Measurements from ENCODE around the gene DOK4. TPM values are rescaled to one million over a fixed set of nuclear protein-coding genes. Genes with fewer than 3 reads are reported as not detected.

DOK4 gene
- total RNA-seq, 3 donors from 2014 or later (not counting 1 experiment from before 2014, with no cell fraction given), result 0.75 to 2.5 (median 1.5) TPM

DNA sequence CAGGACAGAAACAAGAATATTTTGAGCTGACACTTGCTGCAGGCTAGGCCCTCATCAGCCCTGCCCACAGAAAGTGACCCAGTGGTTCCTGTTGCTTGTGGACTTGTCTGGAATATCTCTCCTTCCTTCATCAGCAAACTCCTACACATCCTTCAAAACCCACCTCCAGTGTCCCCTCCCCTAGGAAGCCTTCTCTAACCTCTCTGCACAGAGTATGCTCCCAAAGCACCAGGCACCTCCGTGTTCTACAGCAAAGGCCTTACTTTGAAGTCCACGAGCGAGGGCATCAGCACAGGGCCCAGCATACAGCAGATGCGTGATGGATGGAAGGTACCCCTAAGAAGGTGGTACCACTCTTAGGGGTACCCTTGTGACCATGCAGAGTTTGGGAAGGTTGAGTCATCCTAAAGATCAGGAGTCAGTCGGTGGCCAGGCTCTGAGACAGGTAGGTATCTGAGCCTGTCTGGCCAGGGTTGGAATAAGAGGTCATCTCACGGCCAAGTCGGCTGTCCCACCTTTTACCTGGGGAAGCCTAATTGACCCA lies 48.1 kb upstream of the DOK4 start:
- DNase-seq (peak in 1 of 2 donors; percentile 40), ATAC-seq (no peak)
- H3K36me3 Mint-ChIP-seq, result no peaks in the 10 kb centered on the region
- peak overlapping the region; percentile 57 for H3K4me3 Mint-ChIP-seq
- Histone ChIP-seq H3K4me3 (ENCODE audit: low read length) (no peak overlapping the region), H3K36me3 (ENCODE audit: control insufficient read depth, insufficient read depth, low read length) (no peaks in the 10 kb centered on the region), H3K4me1 (ENCODE audit: control insufficient read depth, insufficient read depth, low read length) (peaks cover 88% of the 10 kb centered on the region), H3K9me3 (ENCODE audit: control insufficient read depth, insufficient read depth, low read length) (no peaks in the 10 kb centered on the region), H3K27ac (ENCODE audit: low read length) (peak overlapping the region; percentile 95), H3K27me3 (ENCODE audit: control insufficient read depth, insufficient read depth, low read length) (no peaks in the 10 kb centered on the region)
- H3K27me3 Mint-ChIP-seq (ENCODE audit: low read depth in 2 of 2), result no peaks in the 10 kb centered on the region
- TF ChIP-seq CTCF (IDR thresholded peaks at IDR 0.05), result no peak
- peak overlapping the region; percentile 99 for H3K27ac Mint-ChIP-seq
- no peaks in the 10 kb centered on the region for H3K9me3 Mint-ChIP-seq
- H3K4me1 Mint-ChIP-seq, result peaks cover 82 to 92% of the 10 kb centered on the region in 2 donors
- 95% methylated on average over 7 of the region's 7 CpGs for WGBS (ENCODE audit: insufficient coverage)
- intact Hi-C loops (cut with micrococcal nuclease), result loop anchor here (5.0 kb wide), 3 partner anchors 58 to 232 kb away; no protein-coding TSS in a partner anchor

GRCh38 chr16:57533431-57534336 lies 47.4 kb upstream of the DOK4 start:
- Mint-ChIP-seq H3K27me3 (ENCODE audit: low read depth in 2 of 2) (no peaks in the 10 kb centered on the region), H3K36me3 (no peaks in the 10 kb centered on the region), H3K9me3 (no peaks in the 10 kb centered on the region), H3K4me1 (peaks cover 78 to 88% of the 10 kb centered on the region in 2 donors), H3K4me3 (peak overlapping the region; percentile 57), H3K27ac (peak overlapping the region; percentile 99)
- H3K4me3 ChIP-seq (ENCODE audit: low read length), result no peak overlapping the region
- H3K27me3 ChIP-seq (ENCODE audit: control insufficient read depth, insufficient read depth, low read length), result no peaks in the 10 kb centered on the region
- no peak for TF ChIP-seq CTCF (IDR thresholded peaks at IDR 0.05)
- no peaks in the 10 kb centered on the region for H3K9me3 ChIP-seq (ENCODE audit: control insufficient read depth, insufficient read depth, low read length)
- peak overlapping the region; percentile 95 for H3K27ac ChIP-seq (ENCODE audit: low read length)
- WGBS (ENCODE audit: insufficient coverage), result 42% methylated on average over 19 of the region's 19 CpGs
- intact Hi-C loops (cut with micrococcal nuclease), result loop anchor here (5.0 kb wide), 3 partner anchors 59 to 231 kb away; no protein-coding TSS in a partner anchor
- ATAC-seq (no peak), DNase-seq (peak; percentile 16 to 73)
- H3K36me3 ChIP-seq (ENCODE audit: control insufficient read depth, insufficient read depth, low read length), result no peaks in the 10 kb centered on the region
- peaks cover 89% of the 10 kb centered on the region for H3K4me1 ChIP-seq (ENCODE audit: control insufficient read depth, insufficient read depth, low read length)

DNA sequence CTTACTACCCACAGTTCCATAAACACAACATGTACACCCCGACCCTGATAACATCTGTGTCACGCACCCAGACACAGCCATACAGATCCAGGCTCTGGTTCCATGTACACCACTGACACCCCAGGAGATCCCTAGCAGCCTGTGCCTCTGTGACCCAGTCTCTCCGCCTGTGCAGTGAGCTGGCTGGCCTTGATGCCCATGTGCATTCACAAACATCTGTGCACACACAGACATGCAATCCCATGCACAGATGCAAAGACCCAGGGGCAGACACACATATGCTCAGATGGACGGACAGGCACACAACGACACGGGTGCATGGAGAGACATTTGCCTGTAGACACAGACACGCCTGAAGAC lies 46.0 kb upstream of the DOK4 start:
- no peaks in the 10 kb centered on the region for H3K27me3 Mint-ChIP-seq (ENCODE audit: low read depth in 2 of 2)
- H3K36me3 ChIP-seq (ENCODE audit: control insufficient read depth, insufficient read depth, low read length), result peaks cover 7% of the 10 kb centered on the region
- no peak for TF ChIP-seq CTCF (IDR thresholded peaks at IDR 0.05)
- H3K4me3 Mint-ChIP-seq, result peak overlapping the region; percentile 92
- intact Hi-C loops (cut with micrococcal nuclease), result loop anchor here (5.0 kb wide), 3 partner anchors 60 to 230 kb away; no protein-coding TSS in a partner anchor
- WGBS (ENCODE audit: insufficient coverage), result 75% methylated on average over 7 of the region's 7 CpGs
- peak overlapping the region; percentile 92 for H3K27ac ChIP-seq (ENCODE audit: low read length)
- no peaks in the 10 kb centered on the region for H3K9me3 ChIP-seq (ENCODE audit: control insufficient read depth, insufficient read depth, low read length)
- peaks cover 83% of the 10 kb centered on the region for H3K4me1 ChIP-seq (ENCODE audit: control insufficient read depth, insufficient read depth, low read length)
- no peak overlapping the region for H3K4me3 ChIP-seq (ENCODE audit: low read length)
- ATAC-seq (no peak), DNase-seq (peak in 1 of 2 donors; percentile 15)
- peak overlapping the region; percentile 99 for H3K27ac Mint-ChIP-seq
- H3K36me3 Mint-ChIP-seq, result no peaks in the 10 kb centered on the region
- peaks cover 64 to 74% of the 10 kb centered on the region in 2 donors for H3K4me1 Mint-ChIP-seq
- H3K27me3 ChIP-seq (ENCODE audit: control insufficient read depth, insufficient read depth, low read length), result no peaks in the 10 kb centered on the region
- no peaks in the 10 kb centered on the region for H3K9me3 Mint-ChIP-seq

Data from natural killer cell (primary cell).